H9 (cell line): ENCODE measurements around the gene GADD45GIP1. TPM values are rescaled to one million over a fixed set of nuclear protein-coding genes. Genes with fewer than 3 reads are reported as not detected.

Source experiments
- DNase-seq: peaks from one replicate; pipeline ENCODE4 v3.0.0-alpha.2; 2017
- H2AFZ ChIP-seq: one replicate; pipeline ENCODE4 v1.6.1; 2013; ENCODE audit warnings: mild to moderate bottlenecking, low read length, control low read depth, moderate library complexity
- H2AK5ac ChIP-seq: 2 replicates; pipeline ENCODE4 v1.6.1; 2013; ENCODE audit warnings: low read length, control low read depth, mixed read lengths; ENCODE audit not compliant: insufficient read length
- H2BK120ac ChIP-seq: one replicate; pipeline ENCODE4 v1.6.1; 2013; ENCODE audit warnings: low read depth, mild to moderate bottlenecking, low read length, control low read depth, inconsistent platforms; ENCODE audit not compliant: poor library complexity, severe bottlenecking
- H2BK12ac ChIP-seq: 2 replicates; pipeline ENCODE4 v1.6.1; 2013; ENCODE audit warnings: low read length, control low read depth, mixed read lengths, low read depth; ENCODE audit not compliant: insufficient read length
- H2BK15ac ChIP-seq: 2 replicates; pipeline ENCODE4 v1.6.1; 2013; ENCODE audit warnings: low read depth, low read length, control low read depth
- H2BK20ac ChIP-seq: one replicate; pipeline ENCODE4 v1.6.1; 2013; ENCODE audit warnings: low read depth, mild to moderate bottlenecking, low read length, control low read depth, inconsistent platforms; ENCODE audit not compliant: poor library complexity, severe bottlenecking
- H2BK5ac ChIP-seq: 2 replicates; pipeline ENCODE4 v1.6.1; 2013; ENCODE audit warnings: low read length, control low read depth, mixed read lengths; ENCODE audit not compliant: insufficient read length
- H3K14ac ChIP-seq: 2 replicates; pipeline ENCODE4 v1.6.1; 2013; ENCODE audit warnings: low read length, control low read depth; ENCODE audit not compliant: insufficient read depth
- H3K18ac ChIP-seq: 2 replicates; pipeline ENCODE4 v1.6.1; 2013; ENCODE audit warnings: low read depth, mild to moderate bottlenecking, mixed read lengths, low read length, control low read depth; ENCODE audit not compliant: insufficient read length
- H3K23ac ChIP-seq: 2 replicates; pipeline ENCODE4 v1.6.1; 2013; ENCODE audit warnings: low read length, control low read depth, mixed read lengths, low read depth; ENCODE audit not compliant: insufficient read length
- H3K23me2 ChIP-seq: 2 replicates; pipeline ENCODE4 v1.6.1; 2013; ENCODE audit warnings: low read depth, mild to moderate bottlenecking, mixed read lengths, low read length, control low read depth; ENCODE audit not compliant: insufficient read length, poor library complexity, severe bottlenecking
- H3K27ac ChIP-seq: 2 replicates; pipeline ENCODE4 v1.5.1; 2013; ENCODE audit warnings: low read length, control low read depth, mixed read lengths, low read depth; ENCODE audit not compliant: insufficient read length
- H3K27me3 ChIP-seq: 2 replicates; pipeline ENCODE4 v1.6.1; 2013; ENCODE audit warnings: low read length, control low read depth, inconsistent platforms; ENCODE audit not compliant: insufficient read depth
- H3K4ac ChIP-seq: 2 replicates; pipeline ENCODE4 v1.6.1; 2013; ENCODE audit warnings: low read depth, mild to moderate bottlenecking, control low read depth, inconsistent platforms, low read length, moderate library complexity
- H3K4me1 ChIP-seq: 2 replicates; pipeline ENCODE4 v1.6.1; 2013; ENCODE audit warnings: low read length, control low read depth, inconsistent platforms; ENCODE audit not compliant: insufficient read depth
- H3K4me2 ChIP-seq: 2 replicates; pipeline ENCODE4 v1.6.1; 2013; ENCODE audit warnings: low read length, control low read depth, mixed read lengths; ENCODE audit not compliant: insufficient read length, insufficient read depth
- H3K56ac ChIP-seq: 2 replicates; pipeline ENCODE4 v1.6.1; 2013; ENCODE audit warnings: low read depth, mild to moderate bottlenecking, mixed read lengths, low read length, control low read depth; ENCODE audit not compliant: insufficient read length
- H3K79me1 ChIP-seq: 2 replicates; pipeline ENCODE4 v1.6.1; 2013; ENCODE audit warnings: low read depth, mild to moderate bottlenecking, moderate library complexity, low read length, control low read depth, inconsistent platforms; ENCODE audit not compliant: insufficient read depth, poor library complexity, severe bottlenecking
- H3K79me2 ChIP-seq: 2 replicates; pipeline ENCODE4 v1.6.1; 2013; ENCODE audit warnings: low read length, control low read depth, inconsistent platforms; ENCODE audit not compliant: insufficient read depth
- H3K9ac ChIP-seq: 2 replicates; pipeline ENCODE4 v1.6.1; 2013; ENCODE audit warnings: low read length, control low read depth, mixed read lengths; ENCODE audit not compliant: insufficient read length; ENCODE audit errors: extremely low read depth
- H3K9me3 ChIP-seq: one replicate; pipeline ENCODE4 v1.6.1; 2013; ENCODE audit warnings: low read depth, low read length, inconsistent platforms; ENCODE audit not compliant: control insufficient read depth
- H3T11ph ChIP-seq: one replicate; pipeline ENCODE4 v1.6.1; 2013; ENCODE audit warnings: mild to moderate bottlenecking, low read length, control low read depth, inconsistent platforms
- H4K20me1 ChIP-seq: one replicate; pipeline ENCODE4 v1.6.1; 2013; ENCODE audit not compliant: control insufficient read depth, insufficient read length, insufficient read depth
- H4K5ac ChIP-seq: 2 replicates; pipeline ENCODE4 v1.6.1; 2013; ENCODE audit warnings: low read depth, mild to moderate bottlenecking, mixed read lengths, low read length, control low read depth; ENCODE audit not compliant: insufficient read length
- H4K8ac ChIP-seq: replicated peaks from 2 replicates; pipeline ENCODE4 v1.6.1; 2013; ENCODE audit warnings: low read length, control low read depth, mixed read lengths, low read depth; ENCODE audit not compliant: insufficient read length
- H4K91ac ChIP-seq: 2 replicates; pipeline ENCODE4 v1.6.1; 2013; ENCODE audit warnings: low read depth, mild to moderate bottlenecking, moderate library complexity, mixed read lengths, low read length, control low read depth; ENCODE audit not compliant: insufficient read length
- H3K27ac Mint-ChIP-seq, 3 experiments: 2 replicates in 2 of 3; 3 replicates in 1 of 3; pipeline ENCODE4 v1.8.0; 2020 to 2021; ENCODE audit warnings: mixed read lengths in 3 of 3, mild to moderate bottlenecking in 1 of 3, moderate library complexity in 1 of 3
- H3K27me3 Mint-ChIP-seq: 2 replicates; pipeline ENCODE4 v1.8.0; 2021; ENCODE audit warnings: low read depth, mild to moderate bottlenecking, moderate library complexity, mixed read lengths
- H3K36me3 Mint-ChIP-seq, 3 experiments: 2 replicates in 2 of 3; 3 replicates in 1 of 3; pipeline ENCODE4 v1.8.0; 2020 to 2021; ENCODE audit warnings: low read depth in 3 of 3, mixed read lengths in 3 of 3; ENCODE audit not compliant: insufficient read depth in 1 of 3
- H3K4me1 Mint-ChIP-seq, 2 experiments: 2 replicates each; pipeline ENCODE4 v1.8.0; 2020; ENCODE audit warnings: mixed read lengths in 2 of 2
- H3K4me3 Mint-ChIP-seq, 2 experiments: 2 replicates in 1 of 2; 3 replicates in 1 of 2; pipeline ENCODE4 v1.8.0; 2020 to 2021; ENCODE audit warnings: mild to moderate bottlenecking in 2 of 2, mixed read lengths in 2 of 2, moderate library complexity in 1 of 2
- H3K9me3 Mint-ChIP-seq, 2 experiments: 2 replicates in 1 of 2; 3 replicates in 1 of 2; pipeline ENCODE4 v1.8.0; 2020; ENCODE audit warnings: mild to moderate bottlenecking in 2 of 2, mixed read lengths in 2 of 2, moderate library complexity in 1 of 2
- CTCF ChIP-seq: fragments of 200-600 bp; sonication (generic); conservative IDR thresholded peaks from 3 replicates; pipeline ENCODE4 v1.8.0; 2021; ENCODE audit warnings: antibody characterized with exemption, mild to moderate bottlenecking
- WGBS: extraction: QIAGEN DNeasy Blood & Tissue Kit; methylation state at CpG from one replicate; pipeline ENCODE4 v1.1.7; 2013; ENCODE audit warnings: missing lambda C conversion rate, low lambda C conversion rate, mixed read lengths; ENCODE audit not compliant: insufficient read length; ENCODE audit errors: extremely low coverage; 5-methylcytosine and 5-hydroxymethylcytosine counted together
- total RNA-seq: library from RNA; stranded (reverse); gene quantifications from 2 replicates; pipeline ENCODE4 v1.2.1, GENCODE V29; 2021

Gene GADD45GIP1
- total RNA-seq, 1 experiment from 2014 or later: 44.5 TPM

- no peak overlapping the region for H2BK12ac ChIP-seq
- Mint-ChIP-seq H3K4me3 (peak overlapping the region; percentile 51 to 76), H3K4me1 (peaks cover 0 to 12% of the 10 kb centered on the region in 2 experiments; a peak in 3 of 4 replicates), H3K9me3 (peaks cover 1 to 4% of the 10 kb centered on the region in 2 experiments; a peak in 4 of 5 replicates), H3K27me3 (peaks cover 16% of the 10 kb centered on the region), H3K36me3 (no peaks in the 10 kb centered on the region; a peak in 1 of 7 replicates), H3K27ac (peak overlapping the region; percentile 13 to 80 (median 65); a peak in 2 of 7 replicates)
- no peak overlapping the region for H3K9ac ChIP-seq
- no peak for DNase-seq
- H2BK15ac ChIP-seq: no peak overlapping the region
- no peaks in the 10 kb centered on the region for H3K79me1 ChIP-seq
- H4K91ac ChIP-seq: no peak overlapping the region
- H3K18ac ChIP-seq: no peak overlapping the region
- no peaks in the 10 kb centered on the region for H3K27me3 ChIP-seq
- no peak overlapping the region for H2AK5ac ChIP-seq
- no peak overlapping the region for H4K8ac ChIP-seq
- WGBS: no CpG with 5 or more reads among the region's 8 CpGs
- no peaks in the 10 kb centered on the region for H3K79me2 ChIP-seq
- H3T11ph ChIP-seq: no peak overlapping the region
- no peaks in the 10 kb centered on the region for H3K4me1 ChIP-seq
- no peak overlapping the region for H3K4ac ChIP-seq
- H2BK5ac ChIP-seq: no peak overlapping the region
- no peak overlapping the region for H2BK120ac ChIP-seq
- H3K9me3 ChIP-seq: no peaks in the 10 kb centered on the region
- H3K4me2 ChIP-seq: peak overlapping the region; percentile 46
- no peak overlapping the region for H3K56ac ChIP-seq
- no peak overlapping the region for H3K27ac ChIP-seq
- H3K23ac ChIP-seq: no peak overlapping the region
- H4K20me1 ChIP-seq: no peaks in the 10 kb centered on the region
- no peak for TF ChIP-seq CTCF
- H2BK20ac ChIP-seq: no peak overlapping the region
- no peak overlapping the region for H3K14ac ChIP-seq
- no peaks in the 10 kb centered on the region for H3K23me2 ChIP-seq
- H2AFZ ChIP-seq: no peak overlapping the region
- no peak overlapping the region for H4K5ac ChIP-seq
These were observed 8.8 kb upstream of the GADD45GIP1 start for GRCh38 chr19:12965812-12966135.
